Measurements from ENCODE around the gene ANKRD39. TPM values are rescaled to one million over a fixed set of nuclear protein-coding genes. Genes with fewer than 3 reads are reported as not detected.
A peak's percentile ranks its signal among the peaks of the same experiment; 100 is the strongest.

ANKRD39 gene
- total and polyA plus RNA-seq, 7 donors, result 11.4 to 34.1 (median 14.8) TPM

GRCh38 chr2:96866586-96866985 is 8.8 kb upstream of the ANKRD39 start:
- Histone ChIP-seq H3K27me3 (no peaks in the 10 kb centered on the region), H3K27ac (peak overlapping the region; percentile 99 to 100 (median 100)), H3K4me1 (peaks cover 0 to 71% (median 58%) of the 10 kb centered on the region in 4 donors), H3K36me3 (peaks cover 30 to 59% (median 48%) of the 10 kb centered on the region in 4 donors), H3K9me3 (no peaks in the 10 kb centered on the region), H3K4me3 (peak overlapping the region in 3 of 4 donors; percentile 95 to 98 (median 98))
- WGBS, 2 donors, result 60 to 83% methylated on average over 8 of the region's 8 CpGs
- TF ChIP-seq EP300 (IDR thresholded peaks at IDR 0.05) (no peak), POLR2AphosphoS5 (IDR thresholded peaks at IDR 0.05) (no peak), POLR2A (IDR thresholded peaks at IDR 0.05) (no peak)
- TF ChIP-seq, protein P1, sequence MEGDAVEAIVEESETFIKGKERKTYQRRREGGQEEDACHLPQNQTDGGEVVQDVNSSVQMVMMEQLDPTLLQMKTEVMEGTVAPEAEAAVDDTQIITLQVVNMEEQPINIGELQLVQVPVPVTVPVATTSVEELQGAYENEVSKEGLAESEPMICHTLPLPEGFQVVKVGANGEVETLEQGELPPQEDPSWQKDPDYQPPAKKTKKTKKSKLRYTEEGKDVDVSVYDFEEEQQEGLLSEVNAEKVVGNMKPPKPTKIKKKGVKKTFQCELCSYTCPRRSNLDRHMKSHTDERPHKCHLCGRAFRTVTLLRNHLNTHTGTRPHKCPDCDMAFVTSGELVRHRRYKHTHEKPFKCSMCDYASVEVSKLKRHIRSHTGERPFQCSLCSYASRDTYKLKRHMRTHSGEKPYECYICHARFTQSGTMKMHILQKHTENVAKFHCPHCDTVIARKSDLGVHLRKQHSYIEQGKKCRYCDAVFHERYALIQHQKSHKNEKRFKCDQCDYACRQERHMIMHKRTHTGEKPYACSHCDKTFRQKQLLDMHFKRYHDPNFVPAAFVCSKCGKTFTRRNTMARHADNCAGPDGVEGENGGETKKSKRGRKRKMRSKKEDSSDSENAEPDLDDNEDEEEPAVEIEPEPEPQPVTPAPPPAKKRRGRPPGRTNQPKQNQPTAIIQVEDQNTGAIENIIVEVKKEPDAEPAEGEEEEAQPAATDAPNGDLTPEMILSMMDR (IDR thresholded peaks at IDR 0.05), result no peak
- intact Hi-C loops (cut with DNase I), result loop anchor here (10.0 kb wide), 1 partner anchor 332 kb away; the partner anchor contains the start of gene ARID5A
- no peak for DNase-seq

- peak; percentile 67 for DNase-seq
- Histone ChIP-seq H3K27ac (peak overlapping the region; percentile 99 to 100 (median 100)), H3K9me3 (no peaks in the 10 kb centered on the region), H3K4me3 (peak overlapping the region in 2 of 4 donors; percentile 95 to 98), H3K4me1 (peaks cover 0 to 71% (median 58%) of the 10 kb centered on the region in 4 donors), H3K27me3 (no peaks in the 10 kb centered on the region), H3K36me3 (peaks cover 35 to 64% (median 52%) of the 10 kb centered on the region in 4 donors)
- TF ChIP-seq POLR2A (IDR thresholded peaks at IDR 0.05) (no peak), POLR2AphosphoS5 (IDR thresholded peaks at IDR 0.05) (no peak)
- TF ChIP-seq, protein P1 (IDR thresholded peaks at IDR 0.05), result no peak
- 83 to 91% methylated on average over 14 of the region's 14 CpGs for WGBS, 2 donors
- intact Hi-C loops (cut with DNase I), result loop anchor here (10.0 kb wide), 1 partner anchor 331 kb away; the partner anchor contains the start of gene ARID5A
These were observed 8.3 kb upstream of the ANKRD39 start for GRCh38 chr2:96866149-96866548.

DNA sequence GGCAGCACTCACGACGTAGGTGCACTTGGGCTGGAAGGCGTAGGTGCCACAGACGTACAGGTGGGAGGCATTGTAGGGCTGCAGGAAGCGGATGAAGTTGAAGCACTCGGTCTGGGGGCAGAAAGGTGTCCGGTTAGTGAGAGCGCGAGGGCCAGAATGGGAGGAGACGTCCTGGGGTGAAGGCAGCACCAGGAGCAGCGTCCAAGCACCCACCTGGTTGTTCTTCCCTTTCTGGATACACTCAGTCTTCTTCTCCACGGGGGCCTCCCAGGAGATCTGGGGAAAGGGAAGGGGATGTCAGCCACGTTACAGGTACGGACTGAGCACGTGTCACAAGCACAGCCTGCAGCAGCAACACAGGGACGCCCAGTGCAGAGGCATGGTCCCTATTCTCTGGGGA is 7.8 kb upstream of the ANKRD39 start:
- Histone ChIP-seq H3K36me3 (peaks cover 39 to 69% (median 57%) of the 10 kb centered on the region in 4 donors), H3K27me3 (no peaks in the 10 kb centered on the region), H3K4me1 (peaks cover 0 to 71% (median 60%) of the 10 kb centered on the region in 4 donors), H3K27ac (peak overlapping the region; percentile 38 to 100 (median 100)), H3K4me3 (no peak overlapping the region), H3K9me3 (no peaks in the 10 kb centered on the region)
- intact Hi-C loops (cut with DNase I), result loop anchor here (10.0 kb wide), 1 partner anchor 331 kb away; the partner anchor contains the start of gene ARID5A
- 86 to 89% methylated on average over 16 of the region's 16 CpGs for WGBS, 2 donors
- TF ChIP-seq, protein P1 (IDR thresholded peaks at IDR 0.05), result no peak
- no peak for TF ChIP-seq EP300 (IDR thresholded peaks at IDR 0.05)
- peak; percentile 56 for DNase-seq

GRCh38 chr2:96864343-96865091 is 6.7 kb upstream of the ANKRD39 start:
- H3K27ac ChIP-seq, result peak overlapping the region; percentile 45 to 100 (median 100)
- 69 to 85% methylated on average over 25 of the region's 25 CpGs for WGBS, 2 donors
- H3K27me3 ChIP-seq, result no peaks in the 10 kb centered on the region
- no peak for TF ChIP-seq POLR2A (IDR thresholded peaks at IDR 0.05)
- TF ChIP-seq, protein P1 (IDR thresholded peaks at IDR 0.05), result no peak
- peak in 1 of 4 donors; percentile 6 for TF ChIP-seq POLR2AphosphoS5 (IDR thresholded peaks at IDR 0.05)
- no peak for TF ChIP-seq EP300 (IDR thresholded peaks at IDR 0.05)
- DNase-seq, result peak; percentile 64
- H3K36me3 ChIP-seq, result peaks cover 45 to 76% (median 61%) of the 10 kb centered on the region in 4 donors
- H3K4me1 ChIP-seq, result peaks cover 0 to 75% (median 71%) of the 10 kb centered on the region in 4 donors
- no peaks in the 10 kb centered on the region for H3K9me3 ChIP-seq
- no peak overlapping the region for H3K4me3 ChIP-seq
- intact Hi-C loops (cut with DNase I), result loop anchor here (10.0 kb wide), 1 partner anchor 330 kb away; the partner anchor contains the start of gene ARID5A
